Measurements from ENCODE around the gene TNFAIP8L1.
"Not testable (repeated sequence)": the region's sequence is repeated elsewhere in the genome, so short reads cannot be mapped to it uniquely, and the experiment has no call there.

TNFAIP8L1 gene

GRCh38 chr19:4652075-4652474 lies 12.8 kb downstream of the TNFAIP8L1 start:
- DNase-seq, result no peak

- DNase-seq, result no peak
Observed at GRCh38 chr19:4653793-4654436, 14.6 kb downstream of the TNFAIP8L1 start.

- no peak for DNase-seq
Observed at GRCh38 chr19:4654437-4655361, 15.4 kb downstream of the TNFAIP8L1 start.

- DNase-seq, result no peak
Observed at GRCh38 chr19:4656102-4656501, 16.8 kb downstream of the TNFAIP8L1 start.

- DNase-seq, result no peak
Observed at GRCh38 chr19:4657262-4657661, 17.9 kb downstream of the TNFAIP8L1 start.

- DNase-seq, result no peak
Observed at GRCh38 chr19:4657835-4658234, 18.5 kb downstream of the TNFAIP8L1 start.

- DNase-seq, result no peak
Observed at GRCh38 chr19:4660181-4660791, 21.0 kb downstream of the TNFAIP8L1 start.

- no peak for DNase-seq
Observed at GRCh38 chr19:4660993-4661392, 21.7 kb downstream of the TNFAIP8L1 start.

GRCh38 chr19:4662020-4662695 lies 22.8 kb downstream of the TNFAIP8L1 start:
- no peak for DNase-seq

GRCh38 chr19:4662812-4663211 lies 23.5 kb downstream of the TNFAIP8L1 start:
- no peak for DNase-seq

- no peak for DNase-seq
Observed at GRCh38 chr19:4664642-4665041, 25.3 kb downstream of the TNFAIP8L1 start.

GRCh38 chr19:4669723-4670480 lies 30.6 kb downstream of the TNFAIP8L1 start, which contains the start of gene MYDGF:
TSS of gene MYDGF (minus strand) at chr19:4670342. CDS start at chr19:4670334, 8 bp downstream.
- peak; percentile 42 for DNase-seq

GRCh38 chr19:4671185-4671851 lies 32.0 kb downstream of the TNFAIP8L1 start:
- DNase-seq, result no peak

GRCh38 chr19:4673216-4673615 lies 33.9 kb downstream of the TNFAIP8L1 start:
- no peak for DNase-seq

- DNase-seq, result no peak
Observed at GRCh38 chr19:4673726-4674125, 34.4 kb downstream of the TNFAIP8L1 start.

- DNase-seq, result no peak
Observed at GRCh38 chr19:4675346-4675745, 36.0 kb downstream of the TNFAIP8L1 start.

GRCh38 chr19:4676955-4677731 lies 37.8 kb downstream of the TNFAIP8L1 start:
- DNase-seq, result peak; percentile 45

- DNase-seq, result no peak
Observed at GRCh38 chr19:4678881-4679790, 39.8 kb downstream of the TNFAIP8L1 start.

GRCh38 chr19:4680021-4680420 lies 40.7 kb downstream of the TNFAIP8L1 start:
- not testable (repeated sequence) for DNase-seq
